A673 (cell line): Measurements from ENCODE around the gene DEDD2. TPM values are rescaled to one million over a fixed set of nuclear protein-coding genes. Genes with fewer than 3 reads are reported as not detected.

ENCODE experiments used
- BruUV-seq: library from RNA; stranded (reverse); fragments of 400-500 nt; replicated peaks from 2 replicates; lab custom pipeline; 2021; lab: Mats Ljungman, UMichigan
- CTCF ChIA-PET: fragments of 300-600 bp; sonication (Branson Sonifier 250); formaldehyde crosslinking; loops from one replicate; lab custom pipeline; 2022; ENCODE audit warnings: antibody characterized with exemption; lab: Charles Lee
- POLR2A ChIA-PET: fragments of 300-600 bp; sonication (Branson Sonifier 250); formaldehyde crosslinking; loops from one replicate; lab custom pipeline; 2022; ENCODE audit warnings: antibody characterized with exemption; ENCODE audit not compliant: low non-redundant PET; lab: Charles Lee
- DNase-seq: peaks from one replicate; pipeline ENCODE4 v3.0.0-alpha.2; 2015; ENCODE audit warnings: low spot score
- H3K27ac ChIP-seq: fragments of 200-600 bp; sonication (generic); 2 replicates; pipeline ENCODE4 v1.5.1; 2016; ENCODE audit warnings: mixed run types, low read depth, mild to moderate bottlenecking, mixed read lengths, antibody characterized with exemption, low read length; ENCODE audit not compliant: poor library complexity, severe bottlenecking
- H3K27me3 ChIP-seq: fragments of 200-600 bp; sonication (generic); replicated peaks from 2 replicates; pipeline ENCODE4 v1.6.1; 2017; ENCODE audit warnings: mixed run types, low read depth, mild to moderate bottlenecking, mixed read lengths, antibody characterized with exemption, low read length; ENCODE audit not compliant: insufficient read depth, poor library complexity
- H3K36me3 ChIP-seq: fragments of 200-600 bp; sonication (generic); 2 replicates; pipeline ENCODE4 v1.6.1; 2016; ENCODE audit warnings: mixed run types, mild to moderate bottlenecking, mixed read lengths, antibody characterized with exemption, low read length; ENCODE audit not compliant: insufficient read depth, poor library complexity, severe bottlenecking
- H3K4me1 ChIP-seq: fragments of 200-600 bp; sonication (generic); 2 replicates; pipeline ENCODE4 v1.6.1; 2017; ENCODE audit warnings: mixed run types, mild to moderate bottlenecking, mixed read lengths, antibody characterized with exemption, low read length; ENCODE audit not compliant: insufficient read depth, poor library complexity, severe bottlenecking
- H3K4me3 ChIP-seq: fragments of 200-600 bp; sonication (generic); 2 replicates; pipeline ENCODE4 v1.5.1; 2016; ENCODE audit warnings: low read depth, mixed run types, mild to moderate bottlenecking, mixed read lengths, low read length; ENCODE audit not compliant: poor library complexity, severe bottlenecking
- H3K9me3 ChIP-seq: fragments of 200-600 bp; sonication (generic); 2 replicates; pipeline ENCODE4 v1.6.1; 2016; ENCODE audit warnings: mixed run types, low read depth, mild to moderate bottlenecking, mixed read lengths, antibody characterized with exemption, low read length; ENCODE audit not compliant: poor library complexity, severe bottlenecking
- EZH2 ChIP-seq: fragments of 200-600 bp; sonication (generic); IDR thresholded peaks from 2 replicates; pipeline ENCODE4 v1.6.1; 2017; ENCODE audit warnings: borderline replicate concordance, low read depth, mild to moderate bottlenecking, mixed read lengths, antibody characterized with exemption, low read length; ENCODE audit not compliant: poor library complexity, severe bottlenecking
- intact Hi-C: fragments of 100-400 bp; cut with micrococcal nuclease; formaldehyde crosslinking; loops from one replicate; pipeline ENCODE4 v1.10.0; 2022; ENCODE audit not compliant: unreplicated experiment
- total RNA-seq: library from RNA; stranded (reverse); gene quantifications from 2 replicates; pipeline ENCODE4 v1.2.3, GENCODE V29; 2021
- TF ChIP-seq, protein P1 (sequence below): fragments of 300-800, 200-600 bp; sonication (generic); conservative IDR thresholded peaks from 2 replicates; pipeline ENCODE4 v1.5.1; 2017; ENCODE audit warnings: low read depth, mild to moderate bottlenecking, antibody characterized with exemption, low read length, moderate library complexity, mixed read lengths

The DEDD2 gene
- total RNA-seq, 1 experiment from 2014 or later = 32.1 TPM

DNA sequence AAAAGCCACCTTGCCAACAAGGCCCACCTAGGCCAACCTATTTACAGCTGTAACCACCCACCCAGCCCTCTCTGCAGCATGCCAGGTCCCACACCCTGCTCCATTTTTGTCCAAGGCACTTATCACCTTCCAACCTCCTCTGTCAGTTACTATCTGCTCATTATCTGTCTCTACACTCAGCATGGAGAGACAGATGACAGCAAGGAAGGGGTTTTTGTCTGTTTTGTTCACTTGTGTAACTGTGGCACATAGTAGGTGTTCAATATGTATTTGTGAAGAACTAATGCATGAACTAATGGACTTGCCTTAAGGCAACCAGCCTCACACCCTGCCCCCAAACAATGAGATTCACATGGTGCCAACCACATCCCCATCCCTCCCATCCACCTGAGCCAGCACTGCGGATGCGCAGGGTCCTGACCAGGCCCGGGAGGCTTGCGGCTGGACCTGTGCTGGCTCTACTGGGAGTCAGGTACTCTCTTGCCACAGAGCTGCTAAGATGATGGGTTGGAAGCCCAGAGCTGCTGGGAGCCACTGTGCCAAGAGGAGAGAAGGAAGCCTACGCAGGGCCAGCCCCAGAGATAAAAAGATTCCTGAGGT is 17.3 kb downstream of the DEDD2 start:
- H3K27ac ChIP-seq = no peak overlapping the region
- POLR2A ChIA-PET = no interaction called here
- H3K4me1 ChIP-seq = no peaks in the 10 kb centered on the region
- no peaks in the 10 kb centered on the region for H3K27me3 ChIP-seq
- TF ChIP-seq, protein P1, sequence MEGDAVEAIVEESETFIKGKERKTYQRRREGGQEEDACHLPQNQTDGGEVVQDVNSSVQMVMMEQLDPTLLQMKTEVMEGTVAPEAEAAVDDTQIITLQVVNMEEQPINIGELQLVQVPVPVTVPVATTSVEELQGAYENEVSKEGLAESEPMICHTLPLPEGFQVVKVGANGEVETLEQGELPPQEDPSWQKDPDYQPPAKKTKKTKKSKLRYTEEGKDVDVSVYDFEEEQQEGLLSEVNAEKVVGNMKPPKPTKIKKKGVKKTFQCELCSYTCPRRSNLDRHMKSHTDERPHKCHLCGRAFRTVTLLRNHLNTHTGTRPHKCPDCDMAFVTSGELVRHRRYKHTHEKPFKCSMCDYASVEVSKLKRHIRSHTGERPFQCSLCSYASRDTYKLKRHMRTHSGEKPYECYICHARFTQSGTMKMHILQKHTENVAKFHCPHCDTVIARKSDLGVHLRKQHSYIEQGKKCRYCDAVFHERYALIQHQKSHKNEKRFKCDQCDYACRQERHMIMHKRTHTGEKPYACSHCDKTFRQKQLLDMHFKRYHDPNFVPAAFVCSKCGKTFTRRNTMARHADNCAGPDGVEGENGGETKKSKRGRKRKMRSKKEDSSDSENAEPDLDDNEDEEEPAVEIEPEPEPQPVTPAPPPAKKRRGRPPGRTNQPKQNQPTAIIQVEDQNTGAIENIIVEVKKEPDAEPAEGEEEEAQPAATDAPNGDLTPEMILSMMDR = no peak
- intact Hi-C loops = no loop called here
- CTCF ChIA-PET = no interaction called here
- H3K9me3 ChIP-seq = no peaks in the 10 kb centered on the region
- no peak overlapping the region for H3K4me3 ChIP-seq
- no TSS peak for BruUV-seq
- no peak for DNase-seq
- peaks cover 56% of the 10 kb centered on the region for H3K36me3 ChIP-seq

DNA sequence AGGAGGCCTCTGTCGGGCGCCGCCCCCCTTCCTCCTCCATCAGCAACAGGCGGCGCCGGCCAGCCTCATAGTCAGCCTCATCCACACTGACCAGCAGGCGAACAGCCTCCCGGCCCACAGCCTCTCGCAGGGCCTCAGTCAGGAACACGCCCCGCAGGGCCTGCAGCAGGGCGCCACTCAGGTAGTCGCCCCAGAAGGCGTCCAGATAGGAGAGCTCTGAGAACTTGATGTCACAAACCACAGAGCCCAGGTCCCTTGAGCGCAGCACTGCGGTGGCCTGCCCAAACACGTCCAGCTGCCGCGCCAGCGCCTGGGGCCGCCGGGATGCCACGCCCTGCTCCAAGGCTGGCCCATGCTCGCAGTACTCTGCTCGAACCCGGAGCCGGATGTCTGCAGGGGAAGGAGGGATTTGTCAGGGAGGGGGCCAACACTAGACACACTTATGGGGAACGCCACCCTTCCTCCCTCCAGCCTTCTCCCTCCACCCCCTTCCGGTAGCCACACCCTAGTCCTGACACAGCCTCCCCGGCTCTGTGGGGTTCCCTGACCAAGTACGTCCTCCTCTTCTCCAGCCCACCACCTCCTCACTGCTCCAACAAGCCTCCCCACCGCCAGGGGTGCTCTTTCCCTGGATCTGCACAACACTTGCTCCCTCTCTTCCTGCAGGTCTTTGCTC is 17.9 kb downstream of the DEDD2 start:
- H3K9me3 ChIP-seq = no peaks in the 10 kb centered on the region
- H3K36me3 ChIP-seq = peaks cover 51% of the 10 kb centered on the region
- TF ChIP-seq EZH2 = no peak
- TF ChIP-seq, protein P1 = 0 out of 2 replicates have a peak, but pooled peaks have one; percentile 22
- no peak for DNase-seq
- H3K27me3 ChIP-seq = no peaks in the 10 kb centered on the region
- CTCF ChIA-PET = no interaction called here
- no peak overlapping the region for H3K27ac ChIP-seq
- no peak overlapping the region for H3K4me3 ChIP-seq
- no TSS peak for BruUV-seq
- no peaks in the 10 kb centered on the region for H3K4me1 ChIP-seq
- POLR2A ChIA-PET = no interaction called here
- intact Hi-C loops = no loop called here

DNA sequence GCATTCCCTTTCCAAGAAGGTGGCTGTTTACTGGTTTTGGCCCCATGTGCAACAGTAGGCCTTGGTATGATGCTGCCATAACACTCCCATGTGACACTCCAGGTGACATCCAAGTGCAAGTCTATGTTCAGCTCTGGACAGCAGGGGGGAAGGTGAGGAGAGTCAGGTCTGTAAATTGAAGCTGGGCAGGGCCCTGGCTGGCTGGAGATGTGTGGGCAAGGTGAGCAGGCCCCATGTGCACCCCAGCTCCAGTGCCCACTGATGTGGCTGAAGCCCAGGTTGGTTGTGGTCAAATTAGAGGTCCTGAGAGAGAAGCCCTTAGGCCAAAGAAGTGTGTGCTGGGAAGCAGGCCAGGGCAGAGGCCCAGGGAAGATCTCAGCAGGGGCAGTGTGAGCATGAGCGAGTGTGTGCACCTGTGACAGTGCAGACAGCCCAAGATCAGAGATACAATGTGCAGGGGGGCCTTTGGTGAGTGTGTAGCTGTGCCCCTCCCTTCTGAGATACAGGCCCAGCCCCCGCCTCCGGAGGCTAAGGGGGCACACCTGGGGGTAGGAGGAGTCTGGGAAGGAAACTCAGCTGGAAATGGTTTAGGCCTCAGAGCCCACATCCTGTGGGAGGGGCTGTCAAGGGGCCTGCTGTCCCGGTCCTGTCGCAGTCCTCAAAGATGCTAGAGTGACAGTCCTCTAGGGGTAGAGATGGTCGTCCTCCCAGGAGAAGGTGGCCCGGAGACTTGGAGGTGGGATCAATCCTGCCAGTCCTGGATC is 18.6 kb downstream of the DEDD2 start:
- POLR2A ChIA-PET = no interaction called here
- TF ChIP-seq EZH2 = no peak
- TF ChIP-seq, protein P1 = no peak
- Histone ChIP-seq H3K27ac (no peak overlapping the region), H3K27me3 (no peaks in the 10 kb centered on the region), H3K4me3 (no peak overlapping the region), H3K9me3 (no peaks in the 10 kb centered on the region), H3K4me1 (no peaks in the 10 kb centered on the region), H3K36me3 (peaks cover 45% of the 10 kb centered on the region)
- no peak for DNase-seq
- CTCF ChIA-PET = no interaction called here
- BruUV-seq = TSS peak; percentile 57
- intact Hi-C loops = no loop called here
